Stomach (tissue), 9 donors: ENCODE results near the gene CBL. TPM values are rescaled to one million over a fixed set of nuclear protein-coding genes. Genes with fewer than 3 reads are reported as not detected.
A peak's percentile ranks its signal among the peaks of the same experiment; 100 is the strongest.

Source experiments
- DNase-seq, 2 donors: peaks; one replicate each; pipeline versions ENCODE4 v3.0.0 to v3.0.0-alpha.2; 2013 to 2019
- H3K27ac ChIP-seq, 5 donors: fragments of 200-600 bp in 4 of 5; sonication (generic) in 4 of 5; one replicate each; pipeline ENCODE4 v1.5.1; 2013 to 2019; ENCODE audit warnings: mild to moderate bottlenecking in 1 of 5, moderate library complexity in 1 of 5
- H3K27me3 ChIP-seq, 3 donors: fragments of 200-600 bp; sonication (generic); one replicate each; pipeline ENCODE4 v1.5.1; 2017 to 2019; ENCODE audit warnings: mixed run types in 1 of 3
- H3K36me3 ChIP-seq, 4 donors: fragments of 200-600 bp; sonication (generic); 1 replicate in 3 of 4; 2 replicates in 1 of 4; pipeline ENCODE4 v1.5.1; 2016 to 2019
- H3K4me1 ChIP-seq, 4 donors: fragments of 200-600 bp; sonication (generic); one replicate each; pipeline ENCODE4 v1.5.1; 2016 to 2019
- H3K4me3 ChIP-seq, 4 donors: fragments of 200-600 bp; sonication (generic) in 3 of 4; one replicate each; pipeline ENCODE4 v1.5.1; 2016 to 2019; ENCODE audit warnings: mild to moderate bottlenecking in 1 of 4
- H3K9me3 ChIP-seq, 4 donors: fragments of 200-600 bp; sonication (generic); one replicate each; pipeline ENCODE4 v1.5.1; 2016 to 2019
- CTCF ChIP-seq, 7 experiments: fragments of 450-650 bp in 4 of 7; fragments of 200-600 bp in 3 of 7; sonication (generic) in 3 of 7; IDR thresholded peaks; one replicate each; pipeline ENCODE4 v1.5.1; 2016 to 2019; ENCODE audit warnings: antibody characterized with exemption in 7 of 7, control low read depth in 2 of 7, mild to moderate bottlenecking in 1 of 7
- EP300 ChIP-seq: sonication (generic); formaldehyde crosslinking; IDR thresholded peaks from one replicate; pipeline ENCODE4 v1.6.1; 2017; ENCODE audit warnings: antibody characterized with exemption
- POLR2A ChIP-seq, 4 donors: fragments of 450-650 bp; IDR thresholded peaks; one replicate each; pipeline ENCODE4 v1.6.1; 2016; ENCODE audit warnings: antibody characterized with exemption in 4 of 4, control low read depth in 2 of 4, mild to moderate bottlenecking in 1 of 4, moderate library complexity in 1 of 4
- POLR2AphosphoS5 ChIP-seq, 3 donors: sonication (generic); formaldehyde crosslinking; IDR thresholded peaks; one replicate each; pipeline ENCODE4 v1.6.1; 2016; ENCODE audit warnings: antibody characterized with exemption in 3 of 3
- WGBS, 5 donors: extraction: QIAGEN DNeasy Blood & Tissue Kit in 3 of 5; methylation state at CpG; one replicate each; pipeline versions ENCODE4 v1.1.5 to v1.1.7; 2013 to 2018; 5-methylcytosine and 5-hydroxymethylcytosine counted together
- intact Hi-C: fragments of 100-400 bp; cut with DNase I; formaldehyde crosslinking; loops from one replicate; pipeline ENCODE4 v1.15.1; 2023; ENCODE audit warnings: low total_unique reads
- polyA plus RNA-seq, 3 donors: library from polyadenylated mRNA; stranded (reverse); fragments of 200-250 nt; gene quantifications; one replicate each; pipeline ENCODE4 v1.2.3, GENCODE V29; 2013
- total RNA-seq, 5 donors: library from RNA; depleted of rRNA; stranded (reverse); fragments of >200 nt; gene quantifications; one replicate each; pipeline versions ENCODE4 v1.1.0 to v1.2.3, GENCODE V29; 2014 to 2016
- donor health status: healthy with polysubstance abuse.
- donor health status: Bipolar disorder and iron deficiency.
- donor health status: healthy.

The CBL gene
- total and polyA plus RNA-seq, 8 donors = 1.4 to 13.8 (median 7.9) TPM

DNA sequence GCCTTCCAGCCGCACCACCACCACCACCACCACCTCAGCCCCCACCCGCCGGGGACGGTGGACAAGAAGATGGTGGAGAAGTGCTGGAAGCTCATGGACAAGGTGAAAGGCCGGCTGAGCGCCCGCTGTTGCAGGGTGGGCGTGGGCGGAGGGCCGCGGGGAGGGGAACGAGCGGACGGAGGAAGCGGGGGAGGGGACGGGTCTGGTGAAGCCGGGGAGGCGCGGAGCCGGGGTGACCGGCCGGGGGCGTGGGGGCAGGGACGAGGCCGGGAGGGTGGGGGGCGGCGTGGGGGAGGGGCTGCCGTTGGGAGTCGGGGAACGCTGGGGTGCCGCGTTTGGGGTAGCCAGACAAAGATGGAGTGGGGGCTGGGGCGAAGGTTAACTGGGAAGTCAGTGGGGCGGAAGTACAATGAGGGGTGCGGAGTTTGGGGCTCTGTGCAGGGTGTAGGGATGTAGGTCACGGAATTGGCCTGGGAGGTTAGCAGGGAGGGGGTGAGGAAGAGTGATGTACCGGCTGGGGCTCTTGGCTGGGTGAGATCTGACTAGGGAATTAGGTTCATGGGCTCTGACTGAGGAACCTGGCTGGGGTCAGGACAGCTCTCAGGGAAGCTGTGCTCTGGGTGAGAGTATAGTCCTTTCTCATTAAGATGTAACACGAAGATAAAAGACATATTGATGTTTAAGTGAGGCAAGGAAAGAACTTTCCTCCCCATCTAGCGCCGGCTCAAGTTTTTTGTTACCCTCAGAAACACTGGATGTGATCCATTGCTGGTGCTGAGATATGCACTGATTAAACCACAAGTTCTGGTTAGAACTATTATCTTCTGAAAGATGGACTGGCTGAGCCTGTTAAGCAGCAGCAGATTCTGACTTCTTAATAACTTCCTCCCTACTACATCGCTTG lies 624 bp downstream of the CBL start:
- TF ChIP-seq CTCF (IDR thresholded peaks at IDR 0.05) (no peak), POLR2AphosphoS5 (IDR thresholded peaks at IDR 0.05) (no peak), POLR2A (IDR thresholded peaks at IDR 0.05) (no peak), EP300 (no peak)
- intact Hi-C loops = no loop called here
- Histone ChIP-seq H3K9me3 (no peaks in the 10 kb centered on the region), H3K27ac (peak overlapping the region; percentile 94 to 99 (median 97)), H3K4me1 (peaks cover 18 to 57% (median 40%) of the 10 kb centered on the region in 4 donors), H3K36me3 (no peaks in the 10 kb centered on the region), H3K27me3 (no peaks in the 10 kb centered on the region), H3K4me3 (peak overlapping the region; percentile 84 to 96 (median 92))
- WGBS, 5 donors = 0 to 1% (median 1%) methylated on average over 29 to 41 of the region's 41 CpGs
- peak in 1 of 2 donors; percentile 81 for DNase-seq

DNA sequence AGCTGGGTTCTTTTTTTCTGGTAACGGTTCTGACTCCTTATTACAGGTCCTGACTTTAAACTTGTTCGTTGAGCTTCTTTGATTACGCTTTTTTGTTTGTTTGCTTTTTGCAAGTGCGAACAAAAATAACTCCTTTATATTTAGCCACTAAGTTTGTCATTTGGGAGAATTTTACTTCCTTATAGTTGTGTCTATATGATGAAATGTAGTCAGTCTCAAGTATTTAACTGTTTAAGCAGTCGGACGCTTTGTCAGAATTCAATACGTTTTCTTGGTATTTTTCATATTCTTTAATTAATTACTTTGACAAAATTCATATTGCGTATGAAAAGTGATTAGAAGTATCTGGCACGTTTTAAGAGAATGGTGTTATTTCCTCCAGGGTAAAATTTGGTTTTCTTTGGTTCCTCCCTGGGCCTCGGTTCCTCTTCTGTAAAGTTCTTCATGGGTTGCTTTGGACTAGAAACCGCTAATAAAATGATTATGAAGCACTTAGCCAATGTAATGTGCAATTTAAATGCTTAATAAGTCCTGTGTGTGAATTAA lies 1.3 kb downstream of the CBL start:
- Histone ChIP-seq H3K4me1 (peaks cover 18 to 60% (median 40%) of the 10 kb centered on the region in 4 donors), H3K36me3 (no peaks in the 10 kb centered on the region), H3K9me3 (no peaks in the 10 kb centered on the region), H3K4me3 (peak overlapping the region; percentile 84 to 96 (median 92)), H3K27ac (peak overlapping the region in 3 of 5 donors; percentile 97 to 98 (median 97)), H3K27me3 (no peaks in the 10 kb centered on the region)
- DNase-seq = no peak
- TF ChIP-seq CTCF (IDR thresholded peaks at IDR 0.05) (no peak), POLR2AphosphoS5 (IDR thresholded peaks at IDR 0.05) (no peak), EP300 (no peak)
- intact Hi-C loops = no loop called here
- 28 to 37% (median 34%) methylated on average over 11 of the region's 11 CpGs for WGBS, 5 donors

GRCh38 chr11:119209186-119209585 lies 3.0 kb downstream of the CBL start:
- H3K36me3 ChIP-seq = no peaks in the 10 kb centered on the region
- 85 to 93% (median 90%) methylated on average over 7 of the region's 7 CpGs for WGBS, 5 donors
- no peaks in the 10 kb centered on the region for H3K9me3 ChIP-seq
- TF ChIP-seq POLR2A (IDR thresholded peaks at IDR 0.05) (no peak), CTCF (IDR thresholded peaks at IDR 0.05) (no peak)
- no peak for DNase-seq
- no peaks in the 10 kb centered on the region for H3K27me3 ChIP-seq
- no peak overlapping the region for H3K4me3 ChIP-seq
- H3K4me1 ChIP-seq = peaks cover 18 to 77% (median 48%) of the 10 kb centered on the region in 4 donors
- H3K27ac ChIP-seq = no peak overlapping the region
- intact Hi-C loops = no loop called here

DNA sequence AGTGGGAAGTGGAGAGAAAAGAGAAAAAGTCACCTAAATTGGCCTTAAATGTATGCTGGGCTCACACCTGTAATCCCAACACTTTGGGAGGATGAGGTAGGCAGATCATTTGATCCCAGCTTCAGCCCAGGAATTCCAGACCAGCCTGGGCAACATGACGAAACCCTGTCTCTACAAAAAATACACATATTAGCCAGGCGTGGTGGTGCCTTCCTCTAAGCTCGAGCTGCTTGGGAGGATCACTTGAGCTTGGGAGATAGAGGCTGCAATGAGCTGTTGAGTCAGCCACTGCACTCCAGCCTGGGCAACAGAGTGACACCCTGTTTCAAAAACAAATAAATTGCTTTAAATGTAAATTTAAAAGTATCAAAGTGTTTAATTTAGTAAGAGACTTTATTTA lies 3.9 kb downstream of the CBL start:
- H3K27ac ChIP-seq = no peak overlapping the region
- H3K36me3 ChIP-seq = no peaks in the 10 kb centered on the region
- DNase-seq = no peak
- H3K9me3 ChIP-seq = no peaks in the 10 kb centered on the region
- H3K27me3 ChIP-seq = no peaks in the 10 kb centered on the region
- H3K4me3 ChIP-seq = no peak overlapping the region
- peaks cover 13 to 80% (median 46%) of the 10 kb centered on the region in 4 donors for H3K4me1 ChIP-seq
- TF ChIP-seq POLR2AphosphoS5 (IDR thresholded peaks at IDR 0.05) = no peak
- TF ChIP-seq EP300 = no peak
- no peak for TF ChIP-seq CTCF (IDR thresholded peaks at IDR 0.05)
- no peak for TF ChIP-seq POLR2A (IDR thresholded peaks at IDR 0.05)
- WGBS, 5 donors = 76 to 91% (median 87%) methylated on average over 3 of the region's 3 CpGs
- intact Hi-C loops = no loop called here
